Stimulated activated memory B cell treated with anti-CD40 and anti-IgM and Interleukin-4, amounts not matched to agents 10 μg/mL and 1 μg/mL and 100 μg/mL, for 72 hours (primary cell): ENCODE data around the gene NUAK1.
"Not testable (repeated sequence)": the region's sequence is repeated elsewhere in the genome, so short reads cannot be mapped to it uniquely, and the experiment has no call there.

Experiments
- ATAC-seq: fragments of 150-1000 bp; cut with Tn5 transposase; 2 replicates; pipeline ENCODE4 v1.10.0; 2021
- H3K27ac Mint-ChIP-seq: one replicate; pipeline ENCODE4 v1.8.0; 2022; ENCODE audit warnings: mild to moderate bottlenecking, mixed read lengths
- H3K27me3 Mint-ChIP-seq: one replicate; pipeline ENCODE4 v1.8.0; 2022; ENCODE audit warnings: mixed read lengths
- H3K36me3 Mint-ChIP-seq: one replicate; pipeline ENCODE4 v1.8.0; 2022; ENCODE audit warnings: mixed read lengths
- H3K4me1 Mint-ChIP-seq: one replicate; pipeline ENCODE4 v1.8.0; 2022; ENCODE audit warnings: mixed read lengths
- H3K4me3 Mint-ChIP-seq: one replicate; pipeline ENCODE4 v1.8.0; 2022; ENCODE audit warnings: mild to moderate bottlenecking, moderate library complexity, mixed read lengths
- H3K9me3 Mint-ChIP-seq: one replicate; pipeline ENCODE4 v1.8.0; 2022; ENCODE audit warnings: mixed read lengths

NUAK1 gene

GRCh38 chr12:106020736-106021135 is 118.0 kb downstream of the NUAK1 start:
- H3K9me3 Mint-ChIP-seq = peaks cover 11% of the 10 kb centered on the region

GRCh38 chr12:106019144-106019543 is 119.6 kb downstream of the NUAK1 start:
- Mint-ChIP-seq H3K27me3 (peaks cover 21% of the 10 kb centered on the region), H3K4me1 (no peaks in the 10 kb centered on the region), H3K9me3 (peaks cover 11% of the 10 kb centered on the region), H3K36me3 (no peaks in the 10 kb centered on the region), H3K27ac (no peak overlapping the region), H3K4me3 (no peak overlapping the region)
- no peak for ATAC-seq

More at GRCh38 chr12:106020736-106021135, 118.0 kb downstream of the NUAK1 start:
- Mint-ChIP-seq H3K36me3 (no peaks in the 10 kb centered on the region), H3K4me3 (no peak overlapping the region), H3K27ac (no peak overlapping the region), H3K27me3 (peaks cover 17% of the 10 kb centered on the region), H3K4me1 (no peaks in the 10 kb centered on the region)
- no peak for ATAC-seq

GRCh38 chr12:106018286-106018685 is 120.5 kb downstream of the NUAK1 start:
- Mint-ChIP-seq H3K9me3 (peaks cover 11% of the 10 kb centered on the region), H3K27ac (no peak overlapping the region), H3K27me3 (peaks cover 21% of the 10 kb centered on the region), H3K4me1 (no peaks in the 10 kb centered on the region), H3K4me3 (no peak overlapping the region), H3K36me3 (no peaks in the 10 kb centered on the region)
- ATAC-seq = no peak

GRCh38 chr12:106016601-106017278 is 122.0 kb downstream of the NUAK1 start:
- H3K4me3 Mint-ChIP-seq, H3K36me3 Mint-ChIP-seq, ATAC-seq, H3K27ac Mint-ChIP-seq, H3K4me1 Mint-ChIP-seq: not testable (repeated sequence)
- H3K27me3 Mint-ChIP-seq = peaks cover 21% of the 10 kb centered on the region
- peaks cover 11% of the 10 kb centered on the region for H3K9me3 Mint-ChIP-seq

- H3K4me1 Mint-ChIP-seq = no peaks in the 10 kb centered on the region
- H3K4me3 Mint-ChIP-seq = no peak overlapping the region
- H3K36me3 Mint-ChIP-seq = no peaks in the 10 kb centered on the region
- H3K27me3 Mint-ChIP-seq = peaks cover 21% of the 10 kb centered on the region
- H3K9me3 Mint-ChIP-seq = peaks cover 11% of the 10 kb centered on the region
- H3K27ac Mint-ChIP-seq = no peak overlapping the region
- no peak for ATAC-seq
Observed at GRCh38 chr12:106015646-106016045, 123.1 kb downstream of the NUAK1 start.

- Mint-ChIP-seq H3K27ac (no peak overlapping the region), H3K36me3 (no peaks in the 10 kb centered on the region), H3K4me1 (no peaks in the 10 kb centered on the region), H3K27me3 (peaks cover 11% of the 10 kb centered on the region), H3K4me3 (no peak overlapping the region), H3K9me3 (peaks cover 3% of the 10 kb centered on the region)
- ATAC-seq = no peak
Observed at GRCh38 chr12:106013941-106014340, 124.8 kb downstream of the NUAK1 start.
